ENCODE data around the gene TXNRD1.

Gene TXNRD1

DNA sequence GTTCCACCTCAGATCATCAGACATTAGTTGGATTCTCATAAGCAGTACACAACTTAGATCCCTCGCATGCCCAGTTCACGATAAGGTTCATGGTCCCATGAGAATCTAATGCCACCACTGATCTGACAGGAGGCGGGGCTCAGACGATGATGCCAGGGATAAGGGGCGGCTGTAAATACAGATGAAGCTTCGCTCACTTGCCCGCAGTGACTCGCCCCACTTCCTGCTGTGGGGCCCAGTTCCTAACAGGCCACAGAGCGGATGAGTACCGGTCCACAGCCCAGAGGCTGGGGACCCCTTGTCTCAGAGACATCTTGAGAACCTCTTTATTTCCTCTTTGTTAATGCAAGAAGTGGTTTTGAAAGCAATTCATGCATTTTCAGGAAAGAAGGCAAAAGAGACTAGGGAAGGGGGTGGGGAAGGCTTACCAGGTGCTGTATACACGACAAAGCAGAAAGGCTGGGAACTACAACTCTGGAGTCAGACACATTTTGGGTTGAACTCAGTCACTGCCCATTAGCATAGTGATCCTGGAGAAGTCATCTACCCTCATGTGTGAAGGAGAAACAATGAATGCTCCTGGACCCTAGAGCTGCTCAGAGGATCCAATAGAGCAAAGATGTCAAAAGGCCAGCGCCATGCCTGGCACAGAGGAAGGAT, 156.6 kb downstream of the TXNRD1 start:
- Mint-ChIP-seq H3K4me1 (ENCODE audit: low read depth) (peaks cover 13% of the 10 kb centered on the region), H3K36me3 (ENCODE audit: low read depth) (no peaks in the 10 kb centered on the region), H3K9me3 (peaks cover 13% of the 10 kb centered on the region), H3K27ac (no peak overlapping the region), H3K27me3 (ENCODE audit: low read depth) (no peaks in the 10 kb centered on the region), H3K4me3 (no peak overlapping the region)

DNA sequence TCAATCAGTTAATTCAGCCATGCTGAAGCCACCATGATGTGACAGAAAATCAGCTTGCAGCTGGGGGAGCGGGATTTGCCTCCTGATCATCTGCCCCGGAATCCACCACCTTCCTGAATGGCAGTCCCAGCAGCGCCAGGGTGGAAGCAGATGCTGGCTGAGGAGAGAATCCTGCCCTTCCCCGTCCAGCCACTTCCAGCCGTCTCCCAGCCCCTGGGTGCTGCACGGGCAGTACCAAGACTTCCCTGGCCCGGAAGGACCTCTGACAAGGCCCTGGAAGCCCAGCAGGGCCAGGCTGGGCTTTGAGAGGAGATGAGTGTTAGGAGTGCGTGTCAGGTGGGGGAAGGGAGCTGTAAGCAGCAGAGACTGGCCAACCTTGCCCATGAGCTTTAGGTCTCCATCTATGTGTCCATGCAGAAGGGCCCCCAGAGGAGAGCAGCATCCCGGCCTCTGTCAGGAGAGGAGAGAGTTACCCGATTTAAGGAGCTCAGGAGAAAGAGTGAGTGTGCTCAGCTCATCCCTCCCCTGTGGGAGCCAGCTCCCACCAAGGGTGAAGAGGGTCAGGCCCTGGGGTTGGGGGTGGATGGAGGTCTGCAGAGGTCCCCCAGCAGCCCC, 157.2 kb downstream of the TXNRD1 start:
- Mint-ChIP-seq H3K9me3 (peaks cover 13% of the 10 kb centered on the region), H3K36me3 (ENCODE audit: low read depth) (no peaks in the 10 kb centered on the region), H3K27me3 (ENCODE audit: low read depth) (no peaks in the 10 kb centered on the region), H3K4me1 (ENCODE audit: low read depth) (peaks cover 13% of the 10 kb centered on the region), H3K27ac (no peak overlapping the region), H3K4me3 (no peak overlapping the region)

DNA sequence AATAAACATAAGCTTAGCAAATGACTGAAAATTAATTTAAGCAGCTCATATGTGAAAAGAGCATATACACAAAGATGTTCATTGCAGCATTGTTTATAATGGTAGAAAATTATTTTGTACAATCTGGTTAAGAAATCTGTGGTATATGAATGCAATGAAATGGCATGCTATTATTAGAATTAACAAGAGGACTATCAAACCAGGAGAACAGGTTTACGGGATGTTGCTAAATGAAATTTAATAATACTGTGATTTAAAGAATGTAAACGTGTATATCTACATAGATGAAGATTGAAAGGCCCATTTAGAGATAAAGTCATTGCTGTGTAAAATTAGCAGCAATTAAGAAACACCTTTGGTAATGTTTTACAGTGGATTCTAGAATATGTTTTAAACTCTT, 158.5 kb downstream of the TXNRD1 start:
- no peaks in the 10 kb centered on the region for H3K27me3 Mint-ChIP-seq (ENCODE audit: low read depth)
- H3K4me1 Mint-ChIP-seq (ENCODE audit: low read depth), result peaks cover 13% of the 10 kb centered on the region
- peaks cover 13% of the 10 kb centered on the region for H3K9me3 Mint-ChIP-seq
- no peaks in the 10 kb centered on the region for H3K36me3 Mint-ChIP-seq (ENCODE audit: low read depth)
- no peak overlapping the region for H3K27ac Mint-ChIP-seq
- no peak overlapping the region for H3K4me3 Mint-ChIP-seq

DNA sequence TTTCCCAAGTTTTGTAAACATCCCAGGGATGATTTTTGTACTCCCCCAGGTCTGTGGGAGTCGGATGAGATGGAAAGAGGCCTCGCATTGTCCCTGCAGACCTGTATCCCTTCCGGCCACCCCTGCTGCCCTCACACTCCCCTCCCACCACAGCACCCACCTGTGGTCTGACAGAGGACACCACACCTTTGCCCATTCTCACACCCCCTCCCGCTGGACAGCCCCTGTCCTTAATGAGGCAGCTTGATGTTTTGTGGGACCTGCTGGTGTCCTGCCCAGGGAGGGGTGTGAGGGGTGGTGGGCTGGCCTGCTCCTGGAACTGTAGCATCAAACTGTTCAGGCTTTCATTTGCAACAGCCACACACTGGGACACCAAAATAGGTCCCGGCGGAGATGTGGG, 159.2 kb downstream of the TXNRD1 start:
- H3K4me3 Mint-ChIP-seq, result no peak overlapping the region
- no peaks in the 10 kb centered on the region for H3K36me3 Mint-ChIP-seq (ENCODE audit: low read depth)
- H3K4me1 Mint-ChIP-seq (ENCODE audit: low read depth), result peaks cover 13% of the 10 kb centered on the region
- peaks cover 6% of the 10 kb centered on the region for H3K9me3 Mint-ChIP-seq
- no peaks in the 10 kb centered on the region for H3K27me3 Mint-ChIP-seq (ENCODE audit: low read depth)
- H3K27ac Mint-ChIP-seq, result no peak overlapping the region

DNA sequence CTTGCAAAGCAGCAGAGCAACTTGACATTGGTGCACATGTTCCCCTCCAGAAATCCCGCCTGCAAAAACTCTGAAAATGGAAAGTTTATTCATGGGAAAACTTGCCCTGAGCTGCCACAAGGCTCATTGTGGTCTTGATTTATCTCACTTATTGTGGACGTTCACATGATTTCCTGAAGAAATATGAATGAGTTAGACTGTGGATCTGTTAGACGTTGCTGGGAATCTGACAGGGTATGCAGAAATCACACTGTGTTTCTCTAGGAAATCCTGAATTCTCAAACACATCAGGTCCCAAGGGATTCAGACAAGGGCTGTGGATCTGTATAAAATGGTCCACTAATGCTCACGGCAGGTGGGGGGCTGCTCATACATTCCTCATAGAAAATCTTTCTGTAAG, 160.2 kb downstream of the TXNRD1 start:
- Mint-ChIP-seq H3K36me3 (ENCODE audit: low read depth) (no peaks in the 10 kb centered on the region), H3K4me1 (ENCODE audit: low read depth) (peaks cover 13% of the 10 kb centered on the region), H3K27ac (no peak overlapping the region), H3K9me3 (no peaks in the 10 kb centered on the region), H3K4me3 (no peak overlapping the region), H3K27me3 (ENCODE audit: low read depth) (peaks cover 3% of the 10 kb centered on the region)

DNA sequence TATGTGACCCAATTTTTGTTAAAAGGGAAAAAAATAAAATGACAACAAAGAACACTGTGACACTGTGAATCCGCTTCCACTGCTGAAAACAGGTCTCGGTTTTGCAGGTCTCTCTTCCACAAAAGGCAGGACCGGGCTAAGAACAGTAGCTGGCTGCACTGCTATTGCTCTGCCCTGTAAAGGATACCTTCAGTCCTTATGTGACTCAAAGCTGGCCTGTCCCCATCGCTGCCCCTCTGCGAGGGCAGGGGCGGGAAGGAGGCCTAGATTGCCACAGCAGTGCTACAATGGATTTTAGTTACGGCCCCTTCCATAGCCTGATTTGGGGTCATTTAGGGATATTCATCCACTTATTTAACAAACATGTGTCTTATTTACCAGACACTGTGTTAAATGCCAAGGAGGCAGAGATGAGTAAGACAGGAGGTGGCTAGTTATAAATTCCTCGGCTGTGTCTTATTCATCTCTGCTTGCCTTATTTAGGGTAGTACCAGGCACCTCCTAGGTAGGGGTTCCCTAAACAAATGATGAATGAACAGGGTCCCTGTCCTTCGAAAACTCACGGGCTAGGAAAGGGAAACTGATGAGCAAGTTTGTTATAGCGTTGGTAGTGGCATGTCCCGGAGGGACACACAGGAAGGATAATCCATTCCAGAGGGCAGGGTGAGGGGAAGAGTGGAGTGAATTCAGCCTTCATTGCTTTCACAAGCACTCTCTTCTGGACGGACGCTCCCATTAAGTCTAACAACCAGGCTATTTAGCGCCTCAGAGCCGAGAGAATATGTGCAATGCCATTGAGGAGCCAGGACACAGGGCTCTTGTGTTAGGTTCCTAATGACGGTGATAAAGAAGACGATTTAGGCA, 161.3 kb downstream of the TXNRD1 start:
- Mint-ChIP-seq H3K27ac (no peak overlapping the region), H3K4me3 (no peak overlapping the region), H3K27me3 (ENCODE audit: low read depth) (peaks cover 9% of the 10 kb centered on the region), H3K36me3 (ENCODE audit: low read depth) (no peaks in the 10 kb centered on the region), H3K9me3 (no peaks in the 10 kb centered on the region), H3K4me1 (ENCODE audit: low read depth) (peaks cover 12% of the 10 kb centered on the region)

DNA sequence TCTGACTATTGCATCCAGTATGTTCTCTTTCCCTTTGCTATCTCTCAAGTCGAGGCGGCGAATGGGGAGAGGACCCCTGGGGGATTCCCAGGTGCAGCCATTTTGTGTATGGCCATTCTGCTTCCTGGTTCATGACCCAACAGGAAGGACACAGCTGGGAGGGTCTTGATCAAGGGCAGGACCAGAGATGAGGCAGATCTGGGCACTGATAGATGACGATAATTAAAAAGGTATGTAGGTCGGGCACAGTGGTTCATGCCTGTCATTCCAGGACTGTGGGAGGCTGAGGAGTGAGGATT, 161.9 kb downstream of the TXNRD1 start:
- Mint-ChIP-seq H3K36me3 (ENCODE audit: low read depth) (no peaks in the 10 kb centered on the region), H3K27ac (no peak overlapping the region), H3K4me1 (ENCODE audit: low read depth) (peaks cover 13% of the 10 kb centered on the region), H3K4me3 (no peak overlapping the region), H3K27me3 (ENCODE audit: low read depth) (peaks cover 9% of the 10 kb centered on the region), H3K9me3 (no peaks in the 10 kb centered on the region)

DNA sequence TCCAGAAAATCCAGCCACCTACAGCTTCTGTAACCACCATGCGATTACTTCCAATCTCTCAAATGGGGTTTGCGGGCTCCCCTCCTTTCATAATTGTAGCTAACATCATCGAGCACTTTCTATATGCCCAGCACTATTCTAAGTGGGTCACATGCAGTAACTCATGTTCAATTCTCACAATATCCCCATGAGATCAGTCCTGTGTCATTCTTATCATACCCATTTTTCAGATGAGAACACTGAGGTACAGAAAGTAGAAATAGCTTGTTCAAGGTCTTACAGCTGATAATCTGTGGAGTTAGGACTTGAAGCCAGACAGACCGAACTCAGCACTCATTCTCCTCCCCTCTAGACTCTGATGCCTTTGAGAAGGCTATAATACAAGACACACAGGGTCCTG, 162.8 kb downstream of the TXNRD1 start:
- peaks cover 9% of the 10 kb centered on the region for H3K27me3 Mint-ChIP-seq (ENCODE audit: low read depth)
- no peaks in the 10 kb centered on the region for H3K9me3 Mint-ChIP-seq
- H3K4me1 Mint-ChIP-seq (ENCODE audit: low read depth), result peaks cover 14% of the 10 kb centered on the region
- no peak overlapping the region for H3K4me3 Mint-ChIP-seq
- no peaks in the 10 kb centered on the region for H3K36me3 Mint-ChIP-seq (ENCODE audit: low read depth)
- H3K27ac Mint-ChIP-seq, result no peak overlapping the region

DNA sequence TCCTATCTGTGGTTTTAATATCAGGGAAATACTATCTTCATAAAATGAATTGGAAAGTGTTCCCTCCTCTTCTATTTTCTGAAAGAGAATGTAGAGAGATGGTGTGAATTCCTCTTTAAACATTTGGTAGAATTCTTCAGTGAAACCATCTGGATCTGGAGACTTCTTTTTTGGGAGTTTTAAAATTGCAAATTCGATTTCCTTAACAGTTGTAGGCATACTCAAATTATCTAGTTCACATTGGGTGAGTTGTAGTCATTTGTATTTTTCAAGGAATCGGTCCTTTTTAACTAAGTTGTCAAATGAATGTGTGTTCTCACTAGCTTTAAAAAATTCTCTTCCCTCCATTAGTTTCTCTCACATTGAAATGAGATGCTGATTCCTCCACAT, 165.8 kb downstream of the TXNRD1 start:
- Mint-ChIP-seq H3K27ac (no peak overlapping the region), H3K9me3 (no peaks in the 10 kb centered on the region), H3K4me1 (ENCODE audit: low read depth) (peaks cover 16% of the 10 kb centered on the region), H3K36me3 (ENCODE audit: low read depth) (no peaks in the 10 kb centered on the region), H3K4me3 (no peak overlapping the region), H3K27me3 (ENCODE audit: low read depth) (peaks cover 9% of the 10 kb centered on the region)

DNA sequence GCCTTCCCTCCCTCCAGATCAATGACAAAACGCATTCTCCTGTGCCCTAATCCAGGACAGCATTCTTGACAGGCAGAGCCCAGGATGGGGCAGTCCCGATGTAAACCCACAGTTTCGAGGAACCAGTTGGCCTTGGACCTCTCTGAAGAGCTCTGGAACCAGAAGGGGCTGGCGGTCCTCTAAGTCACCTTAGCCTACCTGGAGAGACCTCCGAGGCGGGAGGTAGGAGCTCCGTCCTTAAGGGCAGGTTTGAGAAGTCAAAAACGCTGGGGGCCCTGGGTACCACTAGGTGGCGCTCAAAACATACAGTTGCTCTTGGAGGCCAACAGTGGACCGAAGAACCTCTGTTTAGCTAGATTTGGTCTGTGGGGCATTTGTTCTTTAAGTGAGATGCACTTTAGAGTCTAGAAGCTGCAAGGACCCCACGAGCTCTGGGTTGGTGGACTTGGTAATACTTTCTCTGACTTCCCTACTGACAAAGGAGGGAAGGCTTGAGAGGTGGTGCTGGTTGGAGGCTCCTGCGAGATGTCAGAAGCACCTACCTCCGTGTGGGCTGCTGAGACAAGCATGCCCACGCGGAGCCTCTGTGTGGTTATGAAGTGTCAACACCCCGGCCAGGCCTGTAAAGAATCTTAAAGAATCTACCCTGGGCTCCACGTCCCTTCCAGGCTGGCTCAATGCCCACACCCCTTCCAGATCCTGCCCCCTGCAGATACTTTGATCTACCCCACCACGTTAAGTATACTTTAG, 166.3 kb downstream of the TXNRD1 start:
- Mint-ChIP-seq H3K4me3 (no peak overlapping the region), H3K27me3 (ENCODE audit: low read depth) (peaks cover 9% of the 10 kb centered on the region), H3K36me3 (ENCODE audit: low read depth) (no peaks in the 10 kb centered on the region), H3K27ac (no peak overlapping the region), H3K4me1 (ENCODE audit: low read depth) (peaks cover 16% of the 10 kb centered on the region), H3K9me3 (no peaks in the 10 kb centered on the region)

DNA sequence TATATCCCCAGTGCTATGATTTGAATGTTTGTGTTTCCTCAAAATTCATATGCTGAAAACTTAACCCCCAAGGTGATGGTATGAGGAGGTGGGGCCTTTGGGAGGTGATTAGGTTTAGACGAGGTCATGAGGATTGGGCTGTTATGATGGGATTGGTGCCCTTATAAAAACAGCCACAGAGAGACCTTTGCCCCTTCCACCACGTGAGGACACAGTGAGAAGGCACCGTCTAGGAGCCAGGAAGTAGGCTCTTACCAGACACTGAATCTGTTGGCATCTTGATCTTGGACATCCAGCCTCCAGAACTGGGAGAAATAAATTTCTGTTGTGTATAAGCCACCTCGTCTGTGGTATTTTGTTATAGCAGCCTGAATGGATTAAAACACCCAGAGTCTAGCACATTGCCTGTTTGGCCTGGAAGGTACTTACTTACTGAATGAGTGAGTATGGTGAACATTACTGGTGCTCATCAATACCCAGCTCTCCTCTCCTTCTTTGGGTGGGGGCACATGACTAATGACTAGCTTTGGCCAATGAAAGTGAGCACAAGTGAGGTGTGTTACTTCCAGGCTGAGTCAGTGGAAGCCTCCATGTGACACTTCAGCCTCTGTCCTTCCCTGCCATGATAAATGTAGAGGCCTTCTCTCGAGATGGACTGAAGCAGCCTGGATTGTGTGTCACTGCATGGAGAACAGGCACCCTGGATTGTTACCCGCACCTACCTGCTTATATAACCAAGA, 168.7 kb downstream of the TXNRD1 start:
- Mint-ChIP-seq H3K27ac (no peak overlapping the region), H3K4me3 (no peak overlapping the region), H3K9me3 (no peaks in the 10 kb centered on the region), H3K36me3 (ENCODE audit: low read depth) (no peaks in the 10 kb centered on the region), H3K4me1 (ENCODE audit: low read depth) (peaks cover 19% of the 10 kb centered on the region), H3K27me3 (ENCODE audit: low read depth) (peaks cover 9% of the 10 kb centered on the region)

DNA sequence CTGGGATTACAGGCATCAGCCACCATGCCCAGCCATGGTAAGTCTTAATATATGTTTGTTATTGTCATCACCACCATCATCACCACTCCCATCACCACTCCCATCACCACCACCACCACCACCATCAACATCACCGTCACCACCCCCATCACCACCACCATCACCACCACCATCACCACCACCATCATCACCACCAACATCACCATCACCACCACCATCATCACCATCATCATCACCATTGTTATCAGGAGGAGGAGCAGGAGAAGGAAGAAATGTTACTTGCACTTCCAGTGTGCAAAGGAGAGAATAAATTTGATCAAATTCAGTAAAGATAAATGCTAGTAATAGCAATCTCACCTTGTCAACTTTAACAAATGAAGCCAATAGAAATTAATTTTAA, 169.9 kb downstream of the TXNRD1 start:
- H3K27me3 Mint-ChIP-seq (ENCODE audit: low read depth), result peaks cover 7% of the 10 kb centered on the region
- H3K4me3 Mint-ChIP-seq, result no peak overlapping the region
- no peaks in the 10 kb centered on the region for H3K36me3 Mint-ChIP-seq (ENCODE audit: low read depth)
- peaks cover 19% of the 10 kb centered on the region for H3K4me1 Mint-ChIP-seq (ENCODE audit: low read depth)
- no peaks in the 10 kb centered on the region for H3K9me3 Mint-ChIP-seq
- H3K27ac Mint-ChIP-seq, result no peak overlapping the region

DNA sequence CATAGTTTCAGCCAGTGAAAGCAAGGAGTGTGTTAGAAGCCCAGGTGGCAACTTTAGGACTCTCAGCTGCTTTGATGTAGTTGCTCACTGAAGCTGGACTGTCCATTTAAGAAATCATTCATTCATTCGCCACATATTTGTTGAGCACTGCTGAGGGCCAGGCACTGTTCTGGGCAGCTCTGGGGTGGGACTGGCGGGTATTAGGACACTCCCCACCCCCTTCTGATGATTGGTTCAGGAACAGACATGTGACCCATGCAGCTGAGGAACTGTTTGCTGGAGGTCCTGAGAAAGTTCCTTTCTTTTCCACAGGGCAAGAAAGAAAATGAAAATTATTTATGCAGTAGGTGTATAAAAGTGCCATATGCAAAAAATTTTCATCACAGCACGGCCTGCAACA, 170.9 kb downstream of the TXNRD1 start:
- no peak overlapping the region for H3K4me3 Mint-ChIP-seq

DNA sequence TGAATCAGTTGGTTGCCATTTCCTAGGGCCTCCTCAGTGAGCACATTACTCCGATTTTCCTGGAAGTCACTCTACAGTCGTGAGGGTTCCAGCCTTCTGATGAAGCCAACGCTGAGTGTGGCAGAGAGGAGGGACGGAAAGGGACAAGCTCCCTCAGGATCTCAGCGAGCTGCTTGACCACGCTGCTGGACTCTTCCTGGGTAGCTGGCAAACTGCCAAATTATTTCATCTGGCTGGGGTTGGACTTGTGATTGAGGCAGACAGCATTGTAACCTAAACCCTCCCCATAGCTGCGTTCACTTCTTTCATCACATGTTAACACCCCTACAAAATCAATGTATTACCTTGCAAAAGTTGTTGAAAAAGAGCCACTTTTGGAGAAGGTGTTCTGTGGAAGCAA, 171.6 kb downstream of the TXNRD1 start:
- Mint-ChIP-seq H3K4me3 (no peak overlapping the region), H3K36me3 (ENCODE audit: low read depth) (peaks cover 1% of the 10 kb centered on the region), H3K4me1 (ENCODE audit: low read depth) (peaks cover 9% of the 10 kb centered on the region), H3K9me3 (no peaks in the 10 kb centered on the region), H3K27ac (no peak overlapping the region), H3K27me3 (ENCODE audit: low read depth) (peaks cover 4% of the 10 kb centered on the region)

More for the DNA sequence above, 170.9 kb downstream of the TXNRD1 start:
- H3K27ac Mint-ChIP-seq, result no peak overlapping the region
- H3K9me3 Mint-ChIP-seq, result no peaks in the 10 kb centered on the region
- peaks cover 4% of the 10 kb centered on the region for H3K27me3 Mint-ChIP-seq (ENCODE audit: low read depth)
- peaks cover 17% of the 10 kb centered on the region for H3K4me1 Mint-ChIP-seq (ENCODE audit: low read depth)
- peaks cover 1% of the 10 kb centered on the region for H3K36me3 Mint-ChIP-seq (ENCODE audit: low read depth)
